HL-60 (cell line): ENCODE results near the gene CD3D.
"Not testable (repeated sequence)": the region's sequence is repeated elsewhere in the genome, so short reads cannot be mapped to it uniquely, and the experiment has no call there.

Experiments
- DNase-seq, 2 experiments: peaks; one replicate each; pipeline ENCODE4 v3.0.0-alpha.2; 2010 to 2020; ENCODE audit warnings: low read depth in 1 of 2, low spot score in 1 of 2
- H3K27ac ChIP-seq: fragments of 250-450 bp; sonication (Bioruptor Pico); replicated peaks from 2 replicates; pipeline ENCODE4 v1.5.1; 2020; ENCODE audit warnings: mild to moderate bottlenecking, moderate library complexity
- H3K27me3 ChIP-seq: fragments of 250-450 bp; sonication (Bioruptor Pico); 2 replicates; pipeline ENCODE4 v1.5.1; 2021; ENCODE audit warnings: mild to moderate bottlenecking, moderate library complexity; ENCODE audit not compliant: insufficient read depth, poor library complexity, severe bottlenecking
- H3K4me3 ChIP-seq: replicated peaks from 2 replicates; pipeline ENCODE4 v1.5.1; 2011; ENCODE audit warnings: mild to moderate bottlenecking, control low read depth, low read length; ENCODE audit not compliant: insufficient read depth
- GABPA ChIP-seq: IDR thresholded peaks from 2 replicates; pipeline ENCODE4 v1.6.1; 2012; ENCODE audit warnings: low read depth
- POLR2AphosphoS5 ChIP-seq: IDR thresholded peaks from 2 replicates; pipeline ENCODE4 v1.6.1; 2012; ENCODE audit warnings: low read depth
- SPI1 ChIP-seq: IDR thresholded peaks from 2 replicates; pipeline ENCODE4 v1.6.1; 2012; ENCODE audit warnings: low read depth, mild to moderate bottlenecking, borderline replicate concordance
- TF ChIP-seq, protein P1 (sequence below): IDR thresholded peaks from 2 replicates; pipeline ENCODE4 v1.6.1; 2012; ENCODE audit warnings: low read depth; ENCODE audit not compliant: insufficient replicate concordance
- TF ChIP-seq, protein P2 (sequence below): IDR thresholded peaks from one replicate; pipeline ENCODE4 v1.5.1; 2011; ENCODE audit warnings: low read length, control low read depth, inconsistent platforms; ENCODE audit not compliant: insufficient read depth

CD3D gene

DNA sequence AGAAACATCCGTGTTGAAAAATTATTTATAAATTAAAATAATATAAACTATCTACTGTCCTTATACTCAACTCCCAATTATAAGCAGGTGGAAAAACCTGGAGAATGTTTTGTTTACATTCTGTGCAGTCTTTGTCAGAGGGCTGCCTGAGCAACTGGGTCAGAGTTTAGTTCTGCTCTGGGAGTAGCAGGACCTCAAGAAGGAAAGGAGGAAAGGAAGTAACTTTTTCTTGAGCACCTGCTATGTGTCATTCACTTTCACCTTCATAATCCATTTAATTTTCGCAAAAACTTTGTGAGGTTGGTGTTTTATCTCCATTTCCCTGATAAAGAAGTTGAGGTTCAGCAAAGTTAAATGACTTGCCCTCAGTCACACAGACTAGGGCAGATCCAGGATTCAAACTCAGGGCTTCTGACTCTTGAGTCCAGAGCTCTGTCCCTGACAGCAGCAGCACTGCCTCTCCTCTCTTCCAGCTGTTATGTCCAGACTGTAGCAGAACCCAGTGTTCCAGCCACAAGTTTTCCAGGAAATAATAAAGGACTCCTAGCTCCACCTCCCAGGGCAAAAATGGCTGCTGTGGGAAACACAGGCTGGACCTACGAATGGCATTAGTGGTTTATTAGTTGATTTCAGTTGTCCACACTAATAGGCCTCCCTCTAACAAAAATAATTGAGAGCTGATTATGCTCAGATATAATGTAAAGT, 31.6 kb downstream of the CD3D start:
- DNase-seq, result no peak
- TF ChIP-seq, protein P1, sequence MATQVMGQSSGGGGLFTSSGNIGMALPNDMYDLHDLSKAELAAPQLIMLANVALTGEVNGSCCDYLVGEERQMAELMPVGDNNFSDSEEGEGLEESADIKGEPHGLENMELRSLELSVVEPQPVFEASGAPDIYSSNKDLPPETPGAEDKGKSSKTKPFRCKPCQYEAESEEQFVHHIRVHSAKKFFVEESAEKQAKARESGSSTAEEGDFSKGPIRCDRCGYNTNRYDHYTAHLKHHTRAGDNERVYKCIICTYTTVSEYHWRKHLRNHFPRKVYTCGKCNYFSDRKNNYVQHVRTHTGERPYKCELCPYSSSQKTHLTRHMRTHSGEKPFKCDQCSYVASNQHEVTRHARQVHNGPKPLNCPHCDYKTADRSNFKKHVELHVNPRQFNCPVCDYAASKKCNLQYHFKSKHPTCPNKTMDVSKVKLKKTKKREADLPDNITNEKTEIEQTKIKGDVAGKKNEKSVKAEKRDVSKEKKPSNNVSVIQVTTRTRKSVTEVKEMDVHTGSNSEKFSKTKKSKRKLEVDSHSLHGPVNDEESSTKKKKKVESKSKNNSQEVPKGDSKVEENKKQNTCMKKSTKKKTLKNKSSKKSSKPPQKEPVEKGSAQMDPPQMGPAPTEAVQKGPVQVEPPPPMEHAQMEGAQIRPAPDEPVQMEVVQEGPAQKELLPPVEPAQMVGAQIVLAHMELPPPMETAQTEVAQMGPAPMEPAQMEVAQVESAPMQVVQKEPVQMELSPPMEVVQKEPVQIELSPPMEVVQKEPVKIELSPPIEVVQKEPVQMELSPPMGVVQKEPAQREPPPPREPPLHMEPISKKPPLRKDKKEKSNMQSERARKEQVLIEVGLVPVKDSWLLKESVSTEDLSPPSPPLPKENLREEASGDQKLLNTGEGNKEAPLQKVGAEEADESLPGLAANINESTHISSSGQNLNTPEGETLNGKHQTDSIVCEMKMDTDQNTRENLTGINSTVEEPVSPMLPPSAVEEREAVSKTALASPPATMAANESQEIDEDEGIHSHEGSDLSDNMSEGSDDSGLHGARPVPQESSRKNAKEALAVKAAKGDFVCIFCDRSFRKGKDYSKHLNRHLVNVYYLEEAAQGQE, result no peak
- TF ChIP-seq SPI1 (no peak), POLR2AphosphoS5 (no peak), GABPA (no peak)
- TF ChIP-seq, protein P2, sequence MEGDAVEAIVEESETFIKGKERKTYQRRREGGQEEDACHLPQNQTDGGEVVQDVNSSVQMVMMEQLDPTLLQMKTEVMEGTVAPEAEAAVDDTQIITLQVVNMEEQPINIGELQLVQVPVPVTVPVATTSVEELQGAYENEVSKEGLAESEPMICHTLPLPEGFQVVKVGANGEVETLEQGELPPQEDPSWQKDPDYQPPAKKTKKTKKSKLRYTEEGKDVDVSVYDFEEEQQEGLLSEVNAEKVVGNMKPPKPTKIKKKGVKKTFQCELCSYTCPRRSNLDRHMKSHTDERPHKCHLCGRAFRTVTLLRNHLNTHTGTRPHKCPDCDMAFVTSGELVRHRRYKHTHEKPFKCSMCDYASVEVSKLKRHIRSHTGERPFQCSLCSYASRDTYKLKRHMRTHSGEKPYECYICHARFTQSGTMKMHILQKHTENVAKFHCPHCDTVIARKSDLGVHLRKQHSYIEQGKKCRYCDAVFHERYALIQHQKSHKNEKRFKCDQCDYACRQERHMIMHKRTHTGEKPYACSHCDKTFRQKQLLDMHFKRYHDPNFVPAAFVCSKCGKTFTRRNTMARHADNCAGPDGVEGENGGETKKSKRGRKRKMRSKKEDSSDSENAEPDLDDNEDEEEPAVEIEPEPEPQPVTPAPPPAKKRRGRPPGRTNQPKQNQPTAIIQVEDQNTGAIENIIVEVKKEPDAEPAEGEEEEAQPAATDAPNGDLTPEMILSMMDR, result no peak
- no peaks in the 10 kb centered on the region for H3K27me3 ChIP-seq
- no peak overlapping the region for H3K4me3 ChIP-seq
- no peak overlapping the region for H3K27ac ChIP-seq

DNA sequence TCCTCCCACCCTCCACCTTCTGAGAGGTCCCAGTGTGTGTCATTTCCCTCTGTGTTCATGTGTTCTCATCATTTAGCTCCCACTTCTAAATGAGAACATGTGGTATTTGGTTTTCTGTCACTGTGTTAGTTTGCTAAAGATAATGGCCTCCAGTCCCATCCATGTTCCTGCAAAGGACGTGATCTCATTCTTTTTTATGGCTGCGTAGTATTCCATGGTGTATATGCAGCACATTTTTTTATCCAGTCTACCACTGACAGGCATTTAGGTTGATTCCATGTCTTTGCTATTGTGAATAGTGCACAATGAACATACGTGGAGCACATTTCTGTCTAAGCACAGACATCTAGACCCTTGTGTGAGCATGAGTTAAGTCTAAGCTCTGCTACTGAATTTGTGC, 32.2 kb downstream of the CD3D start:
- Histone ChIP-seq H3K27me3 (no peaks in the 10 kb centered on the region), H3K27ac (no peak overlapping the region), H3K4me3 (no peak overlapping the region)
- no peak for DNase-seq
- TF ChIP-seq POLR2AphosphoS5 (no peak), SPI1 (no peak)
- TF ChIP-seq, protein P1, result no peak

DNA sequence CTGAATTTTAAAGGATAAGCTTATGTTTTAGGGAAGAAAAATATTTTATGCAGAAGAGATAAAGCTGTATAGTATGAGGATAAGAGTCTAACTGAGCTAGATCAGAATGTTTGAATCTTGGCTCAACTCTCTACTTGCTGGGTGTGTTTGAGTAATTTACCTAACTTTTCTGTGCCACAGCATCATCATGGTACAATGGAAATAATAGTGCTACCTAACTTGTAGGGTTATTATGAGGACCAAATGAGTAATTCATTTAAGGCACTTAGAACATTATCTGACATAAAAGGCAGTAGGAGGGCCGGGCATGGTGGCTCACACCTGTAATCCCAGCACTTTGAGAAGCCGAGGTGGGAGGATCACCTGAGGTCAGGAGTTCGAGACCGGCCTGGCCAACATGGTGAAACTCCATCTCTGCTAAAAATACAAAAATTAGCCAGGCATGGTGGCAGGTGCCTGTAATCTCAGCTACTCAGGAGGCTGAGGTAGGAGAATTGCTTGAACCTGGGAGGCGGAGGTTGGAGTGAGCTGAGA, 33.4 kb downstream of the CD3D start:
- not testable (repeated sequence) for DNase-seq, H3K27ac ChIP-seq, H3K27me3 ChIP-seq, H3K4me3 ChIP-seq

DNA sequence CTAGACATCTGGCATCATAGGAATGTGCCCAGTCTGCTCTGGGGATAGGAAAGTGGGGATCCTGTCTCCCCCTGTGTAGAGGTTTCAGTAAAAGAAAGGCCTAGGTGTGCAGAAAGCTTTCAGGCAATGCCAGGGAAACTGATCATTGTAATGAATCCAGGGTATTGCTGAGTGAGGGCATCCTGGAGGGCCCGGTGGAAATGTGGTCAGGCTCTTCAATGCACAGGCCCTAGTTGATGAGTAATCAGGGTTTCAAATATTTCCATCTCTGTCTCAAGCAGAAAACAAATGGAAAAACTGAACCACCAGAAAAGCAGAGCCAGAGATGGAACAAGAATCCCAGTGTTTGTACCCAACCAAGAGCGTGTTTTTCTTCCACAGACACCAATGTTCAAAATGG, 35.9 kb downstream of the CD3D start:
- H3K27ac ChIP-seq, result no peak overlapping the region
- no peak for DNase-seq
- no peaks in the 10 kb centered on the region for H3K27me3 ChIP-seq
- TF ChIP-seq SPI1 (no peak), GABPA (no peak), POLR2AphosphoS5 (no peak)
- TF ChIP-seq, protein P1, result no peak
- TF ChIP-seq, protein P2, result no peak
- no peak overlapping the region for H3K4me3 ChIP-seq
